Transverse colon (tissue), 4 donors: Measurements from ENCODE around the gene VPS4A. TPM values are rescaled to one million over a fixed set of nuclear protein-coding genes. Genes with fewer than 3 reads are reported as not detected.

Experiments
- DNase-seq: peaks from one replicate; pipeline ENCODE4 v3.0.0-alpha.2; 2019
- H3K27ac ChIP-seq, 4 donors: fragments of 200-600 bp; sonication (generic); 2 replicates each; pipeline ENCODE4 v1.5.1; 2016 to 2018; ENCODE audit warnings: inconsistent platforms in 4 of 4
- H3K27me3 ChIP-seq: fragments of 200-600 bp; sonication (generic); 2 replicates; pipeline ENCODE4 v1.5.1; 2017; ENCODE audit warnings: inconsistent platforms
- H3K36me3 ChIP-seq, 4 donors: fragments of 200-600 bp; sonication (generic); 2 replicates each; pipeline ENCODE4 v1.5.1; 2017 to 2019; ENCODE audit warnings: inconsistent platforms in 4 of 4
- H3K4me1 ChIP-seq, 4 donors: fragments of 200-600 bp; sonication (generic); 2 replicates each; pipeline ENCODE4 v1.5.1; 2017 to 2020; ENCODE audit warnings: inconsistent platforms in 4 of 4
- H3K4me3 ChIP-seq, 4 donors: fragments of 200-600 bp; sonication (generic); 1 replicate in 1 of 4; 2 replicates in 3 of 4; pipeline versions ENCODE4 v1.5.1 to v1.6.1; 2017 to 2019; ENCODE audit warnings: inconsistent platforms in 4 of 4
- H3K9me3 ChIP-seq, 2 donors: fragments of 200-600 bp; sonication (generic); 2 replicates each; pipeline ENCODE4 v1.5.1; 2017 to 2019; ENCODE audit warnings: inconsistent platforms in 2 of 2
- CTCF ChIP-seq, 5 experiments: fragments of 200-600 bp in 3 of 5; fragments of 450-650 bp in 2 of 5; sonication (generic) in 3 of 5; IDR thresholded peaks; 1 replicate in 2 of 5; 2 replicates in 3 of 5; pipeline ENCODE4 v1.5.1; 2016 to 2017; ENCODE audit warnings: antibody characterized with exemption in 5 of 5, inconsistent platforms in 3 of 5, mild to moderate bottlenecking in 2 of 5, moderate library complexity in 1 of 5
- EP300 ChIP-seq: sonication (generic); formaldehyde crosslinking; IDR thresholded peaks from one replicate; pipeline ENCODE4 v1.6.1; 2017; ENCODE audit warnings: antibody characterized with exemption, low read depth
- POLR2A ChIP-seq: fragments of 450-650 bp; IDR thresholded peaks from one replicate; pipeline ENCODE4 v1.6.1; 2016; ENCODE audit warnings: antibody characterized with exemption, mild to moderate bottlenecking, moderate library complexity
- POLR2AphosphoS5 ChIP-seq, 3 donors: sonication (generic); formaldehyde crosslinking; IDR thresholded peaks; one replicate each; pipeline ENCODE4 v1.6.1; 2016; ENCODE audit warnings: antibody characterized with exemption in 3 of 3
- WGBS, 2 donors: methylation state at CpG; one replicate each; pipeline ENCODE4 v1.1.5; 2018; ENCODE audit warnings: low coverage in 1 of 2; 5-methylcytosine and 5-hydroxymethylcytosine counted together
- in situ Hi-C, 4 donors: fragments of 200-750 bp; cut with MboI; loops; one replicate each; pipeline versions ENCODE4 v1.15.0 to v1.15.1; 2017; ENCODE audit warnings: low sequenced_read_pairs in 3 of 4, low pct_ligation_motif_present in 1 of 4, low pct_unique_long_range_greater_than_20kb in 1 of 4
- intact Hi-C: fragments of 100-400 bp; cut with DNase I; formaldehyde crosslinking; loops from one replicate; pipeline ENCODE4 v1.15.1; 2023; ENCODE audit warnings: low total_unique reads
- total RNA-seq, 4 donors: library from RNA; depleted of rRNA; stranded (reverse); fragments of >200 nt; gene quantifications; one replicate each; pipeline ENCODE4 v1.1.0, GENCODE V29; 2016

Gene VPS4A
- total RNA-seq, 4 donors from 2014 or later, result 11.9 to 151 (median 42.7) TPM

- DNase-seq, result no peak
- H3K36me3 ChIP-seq, result peaks cover 0 to 64% (median 39%) of the 10 kb centered on the region in 4 donors
- peaks cover 0 to 9% (median 2%) of the 10 kb centered on the region in 4 donors for H3K4me1 ChIP-seq
- H3K9me3 ChIP-seq, result no peaks in the 10 kb centered on the region
- TF ChIP-seq EP300 (no peak), CTCF (IDR thresholded peaks at IDR 0.05) (no peak), POLR2AphosphoS5 (IDR thresholded peaks at IDR 0.05) (no peak), POLR2A (no peak)
- no peak overlapping the region for H3K27ac ChIP-seq
- WGBS, 2 donors, result 40 to 93% methylated on average over 1 to 23 of the region's 30 CpGs
- in situ Hi-C loops, result no loop called here
- no peaks in the 10 kb centered on the region for H3K27me3 ChIP-seq
- H3K4me3 ChIP-seq, result no peak overlapping the region
- intact Hi-C loops, result no loop called here
Measured at GRCh38 chr16:69319826-69320739, 8.9 kb downstream of the VPS4A start.

DNA sequence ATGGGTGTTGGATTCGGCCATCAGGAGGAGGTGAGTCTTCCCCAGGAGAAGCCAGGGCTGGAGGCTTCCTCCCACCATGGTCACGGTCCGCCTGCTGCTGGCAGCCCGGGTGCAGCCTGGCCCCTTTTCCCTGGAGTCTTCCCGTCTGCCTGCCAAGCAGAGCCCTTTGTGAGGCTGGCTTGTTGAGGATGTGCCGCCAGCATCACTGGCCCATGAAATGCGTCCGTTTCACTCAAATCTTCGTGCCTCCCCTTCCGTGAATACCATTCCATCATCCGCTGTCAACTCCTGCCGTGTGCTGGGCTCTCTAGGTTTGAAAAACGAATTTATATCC lies 9.6 kb downstream of the VPS4A start:
- WGBS, 2 donors, result 88% methylated on average over 13 of the region's 13 CpGs; no CpG with 5 or more reads in 1 of the 2 donors
- DNase-seq, result no peak
- intact Hi-C loops (no loop called here), in situ Hi-C loops (no loop called here)
- H3K4me3 ChIP-seq, result no peak overlapping the region
- no peaks in the 10 kb centered on the region for H3K27me3 ChIP-seq
- no peaks in the 10 kb centered on the region for H3K9me3 ChIP-seq
- TF ChIP-seq EP300 (no peak), POLR2A (no peak), CTCF (IDR thresholded peaks at IDR 0.05) (no peak), POLR2AphosphoS5 (IDR thresholded peaks at IDR 0.05) (no peak)
- H3K36me3 ChIP-seq, result peaks cover 0 to 64% (median 36%) of the 10 kb centered on the region in 4 donors
- peaks cover 0 to 11% (median 3%) of the 10 kb centered on the region in 4 donors for H3K4me1 ChIP-seq
- H3K27ac ChIP-seq, result no peak overlapping the region

DNA sequence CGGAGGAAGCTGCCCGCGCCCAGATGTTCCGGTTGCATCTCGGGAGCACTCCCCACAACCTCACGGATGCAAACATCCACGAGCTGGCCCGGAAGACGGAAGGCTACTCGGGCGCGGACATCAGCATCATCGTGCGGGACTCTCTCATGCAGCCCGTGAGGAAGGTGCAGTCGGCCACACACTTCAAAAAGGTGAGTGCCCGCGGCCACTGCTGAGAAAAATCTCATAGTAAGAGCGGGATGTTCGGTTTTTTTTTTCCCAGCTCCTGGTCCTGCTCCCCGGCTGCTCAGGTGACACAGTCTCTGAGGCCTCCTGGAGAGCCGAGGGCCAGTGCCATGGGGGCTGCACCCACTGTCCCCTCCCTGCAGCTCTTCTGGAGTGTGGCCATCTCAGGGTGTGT lies 9.9 kb downstream of the VPS4A start:
- Histone ChIP-seq H3K27me3 (no peaks in the 10 kb centered on the region), H3K4me3 (no peak overlapping the region), H3K9me3 (no peaks in the 10 kb centered on the region), H3K36me3 (peaks cover 0 to 62% (median 34%) of the 10 kb centered on the region in 4 donors), H3K27ac (no peak overlapping the region), H3K4me1 (peaks cover 0 to 15% (median 6%) of the 10 kb centered on the region in 4 donors)
- DNase-seq, result no peak
- intact Hi-C loops, result no loop called here
- 93% methylated on average over 22 of the region's 22 CpGs; no CpG with 5 or more reads in 1 of the 2 donors for WGBS, 2 donors
- TF ChIP-seq POLR2AphosphoS5 (IDR thresholded peaks at IDR 0.05) (no peak), CTCF (IDR thresholded peaks at IDR 0.05) (no peak), POLR2A (no peak), EP300 (no peak)
- in situ Hi-C loops, result no loop called here

DNA sequence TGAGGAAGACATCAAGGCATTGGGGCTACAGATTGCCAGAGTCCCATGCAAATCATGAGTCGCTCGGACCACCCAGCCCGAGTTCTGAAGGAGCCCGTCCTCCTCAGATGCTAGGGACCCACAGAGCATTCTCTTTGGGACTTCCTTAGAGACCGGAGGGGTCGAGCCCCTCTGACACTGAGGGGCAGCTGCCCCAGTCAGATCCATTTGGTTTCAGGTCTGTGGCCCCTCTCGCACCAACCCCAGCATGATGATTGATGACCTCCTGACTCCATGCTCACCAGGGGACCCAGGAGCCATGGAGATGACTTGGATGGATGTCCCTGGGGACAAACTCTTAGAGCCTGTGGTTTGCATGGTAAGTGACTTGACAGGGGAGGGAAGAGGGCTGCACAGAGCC lies 11.2 kb downstream of the VPS4A start:
- Histone ChIP-seq H3K27ac (no peak overlapping the region), H3K4me3 (no peak overlapping the region), H3K36me3 (peaks cover 0 to 54% (median 30%) of the 10 kb centered on the region in 4 donors), H3K27me3 (no peaks in the 10 kb centered on the region), H3K9me3 (no peaks in the 10 kb centered on the region), H3K4me1 (peaks cover 0 to 27% (median 18%) of the 10 kb centered on the region in 4 donors)
- no peak for TF ChIP-seq POLR2AphosphoS5 (IDR thresholded peaks at IDR 0.05)
- no peak for TF ChIP-seq POLR2A
- TF ChIP-seq CTCF (IDR thresholded peaks at IDR 0.05), result no peak
- no peak for TF ChIP-seq EP300
- intact Hi-C loops (no loop called here), in situ Hi-C loops (no loop called here)
- DNase-seq, result no peak
- 92% methylated on average over 6 of the region's 7 CpGs; no CpG with 5 or more reads in 1 of the 2 donors for WGBS, 2 donors
